Stimulated activated CD8-positive, alpha-beta memory T cell treated with anti-CD3 and anti-CD28 coated beads, Interleukin-2, amount 100 ng/mL, for 48 hours (primary cell): ENCODE data around the gene DAB2IP.

Experiments used
- DNase-seq, 2 donors: peaks; one replicate each; pipeline ENCODE4 v3.0.0-alpha.2; 2020; ENCODE audit warnings: low read depth in 2 of 2

The DAB2IP gene

DNA sequence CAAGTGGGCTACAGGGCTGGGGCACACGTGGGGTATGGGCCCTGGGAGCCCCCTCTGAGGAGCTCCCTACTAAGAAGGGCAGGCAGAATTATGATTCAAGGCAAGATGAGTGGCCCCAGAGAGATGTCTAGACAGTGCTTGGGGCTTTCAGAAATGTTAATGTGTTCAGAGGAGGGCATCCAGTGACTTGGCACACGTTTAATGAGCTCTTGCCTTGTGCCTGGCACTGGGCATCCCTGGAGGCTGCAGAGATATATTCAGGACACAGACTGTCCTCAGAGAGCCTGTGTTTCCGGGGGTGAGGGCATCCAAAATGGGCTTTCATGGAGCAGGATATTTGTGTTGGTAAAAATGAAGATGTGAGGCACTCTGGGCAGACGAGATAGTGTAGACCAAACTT lies 25.4 kb upstream of the DAB2IP start:
- no peak for DNase-seq

DNA sequence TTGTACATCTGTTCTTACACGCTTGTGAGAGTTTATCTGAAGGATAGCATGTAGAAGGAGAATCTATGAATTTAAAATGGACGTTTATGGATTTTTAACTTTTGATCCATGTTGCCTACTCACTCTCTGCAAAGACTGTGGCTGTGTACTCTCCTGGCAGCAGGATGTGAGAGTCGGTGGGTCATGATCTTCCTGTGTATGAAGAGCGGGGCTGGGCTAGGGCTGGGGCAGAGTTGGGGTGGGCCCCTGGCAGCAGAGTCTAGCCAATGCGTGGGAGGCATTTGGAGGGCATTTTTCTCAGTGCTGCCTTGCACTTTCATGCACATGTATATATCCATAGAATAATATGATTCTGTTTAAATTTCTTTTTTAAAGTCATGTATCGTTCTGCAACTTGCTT lies 24.0 kb upstream of the DAB2IP start:
- no peak for DNase-seq

GRCh38 chr9:121628401-121628800 lies 23.0 kb upstream of the DAB2IP start:
- no peak for DNase-seq

- no peak for DNase-seq
Observed at GRCh38 chr9:121631115-121631514, 20.3 kb upstream of the DAB2IP start.

- no peak for DNase-seq
Observed at GRCh38 chr9:121631978-121632418, 19.4 kb upstream of the DAB2IP start.

DNA sequence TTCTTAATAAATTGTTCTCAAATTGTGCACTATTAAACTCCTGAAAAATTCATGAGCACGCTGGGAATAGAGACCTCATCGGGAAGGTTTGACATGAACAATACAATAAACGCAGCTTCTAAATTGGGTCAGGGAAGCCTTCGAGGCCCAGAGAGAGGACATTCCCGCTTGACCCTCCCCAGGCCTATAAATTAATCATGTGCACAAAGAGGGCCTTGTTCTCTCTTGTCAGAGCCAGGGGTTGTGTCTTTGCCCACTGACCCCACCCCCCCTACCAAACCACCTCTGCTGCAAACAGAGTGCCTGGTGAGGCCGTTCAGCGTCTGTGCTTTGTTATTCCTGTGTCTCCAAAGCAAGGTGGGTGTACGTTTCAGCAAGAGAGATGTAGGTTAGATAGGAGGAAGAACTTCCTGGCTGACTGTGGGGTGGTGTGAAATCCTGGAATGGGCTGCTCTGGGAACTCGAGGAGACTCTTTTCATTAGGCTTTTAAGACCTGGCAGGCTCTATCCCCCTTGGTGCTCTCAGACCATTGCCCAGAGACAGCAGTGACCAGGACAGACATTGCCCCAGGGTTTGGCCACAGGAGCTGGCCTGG lies 18.2 kb upstream of the DAB2IP start:
- DNase-seq = no peak

- DNase-seq = no peak
Observed at GRCh38 chr9:121633736-121634135, 17.7 kb upstream of the DAB2IP start.

- peak; percentile 9 to 16 for DNase-seq
Observed at GRCh38 chr9:121634329-121635261, 16.8 kb upstream of the DAB2IP start.

- DNase-seq = no peak
Observed at GRCh38 chr9:121635300-121635876, 16.0 kb upstream of the DAB2IP start.

DNA sequence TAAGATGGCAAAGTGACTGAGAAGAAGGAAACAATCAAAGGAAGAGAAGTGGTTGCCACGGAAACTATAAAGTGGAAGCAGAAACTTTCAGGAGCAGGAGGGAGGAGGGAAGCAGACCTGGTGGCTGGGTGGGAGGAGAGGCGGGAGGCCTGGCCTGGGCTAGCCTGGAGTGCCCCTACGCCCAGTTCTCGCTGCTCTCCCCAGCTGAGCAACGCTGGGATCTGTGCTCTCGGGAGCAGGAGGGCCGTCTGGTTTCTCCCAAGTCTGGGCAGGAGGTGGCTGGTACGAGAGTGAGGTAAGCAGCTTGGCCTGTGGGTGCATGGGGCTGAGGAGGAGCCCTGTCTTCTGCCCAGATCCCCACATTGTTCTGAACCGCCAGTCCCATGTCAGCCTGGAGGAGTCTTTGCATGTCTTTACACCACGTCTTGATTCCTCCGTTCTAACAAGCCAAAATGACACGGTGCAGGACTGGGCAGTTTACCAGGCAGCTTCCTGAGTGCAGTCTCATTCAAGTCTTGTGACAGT lies 15.0 kb upstream of the DAB2IP start:
- no peak for DNase-seq

GRCh38 chr9:121636978-121637712 lies 14.3 kb upstream of the DAB2IP start:
- no peak for DNase-seq

DNA sequence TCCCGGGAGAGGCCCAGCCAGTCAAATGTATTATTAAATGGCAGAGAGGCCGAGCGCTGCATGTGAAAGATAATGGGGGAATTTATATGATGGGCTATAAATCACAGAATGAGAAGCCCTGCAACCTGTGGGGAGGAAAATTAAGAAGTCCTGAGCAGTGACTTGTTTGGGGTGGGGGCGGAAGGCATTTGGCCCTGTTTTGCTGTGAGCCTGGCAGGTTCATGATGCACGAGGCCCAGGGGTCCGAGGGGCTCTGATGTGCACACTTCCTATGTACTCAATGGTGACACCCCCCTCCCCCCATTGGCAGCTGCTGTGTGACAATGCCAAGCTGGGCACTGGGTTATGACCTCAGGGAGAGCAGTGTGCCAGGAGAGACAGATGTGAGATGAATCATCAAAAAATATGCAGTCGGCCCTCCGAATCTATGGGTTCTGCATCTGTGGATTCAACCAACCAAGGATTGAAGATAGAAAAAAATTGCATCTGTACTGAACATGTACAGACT lies 13.7 kb upstream of the DAB2IP start:
- no peak for DNase-seq

DNA sequence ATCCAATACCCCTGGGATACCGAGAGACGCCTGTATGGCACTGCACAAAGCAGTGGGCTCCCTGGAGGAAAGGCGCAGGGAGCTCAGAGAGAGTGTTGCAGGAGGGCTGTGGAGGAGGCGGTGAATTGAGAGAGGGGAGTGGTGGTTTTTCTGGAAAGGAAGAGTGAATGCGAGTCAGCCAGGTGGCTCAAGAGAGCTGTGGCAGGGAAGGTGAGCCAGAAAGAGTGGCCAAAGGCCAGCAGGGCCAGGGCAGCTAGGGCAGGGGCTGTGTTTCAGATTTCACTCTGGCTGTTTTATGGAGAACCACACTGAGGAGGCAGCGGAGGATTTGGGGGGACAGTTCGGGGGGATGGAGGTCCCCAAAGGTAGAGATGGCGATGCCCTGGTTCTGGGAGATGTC lies 13.0 kb upstream of the DAB2IP start:
- DNase-seq = no peak

GRCh38 chr9:121638901-121639592 lies 12.4 kb upstream of the DAB2IP start:
- DNase-seq = no peak

DNA sequence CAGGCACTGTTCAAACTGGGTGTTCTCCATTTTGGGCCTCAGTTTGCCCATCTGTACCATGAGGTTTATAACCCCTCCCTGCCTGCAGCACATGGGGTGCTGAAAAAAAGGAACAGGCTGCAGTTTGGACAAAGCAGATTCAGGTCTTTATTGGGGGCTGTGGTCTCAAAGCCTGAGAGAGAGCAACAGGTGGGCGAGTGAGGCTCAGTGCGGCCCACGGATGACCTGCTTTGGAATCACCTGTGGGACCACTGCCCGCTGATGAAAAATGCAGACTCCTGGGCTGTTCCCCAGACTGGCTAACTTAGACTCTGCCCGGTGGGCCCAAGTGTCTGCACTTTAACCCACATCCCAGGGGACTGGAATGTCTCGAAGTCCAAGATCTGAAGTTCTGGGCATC lies 11.8 kb upstream of the DAB2IP start:
- DNase-seq = no peak

DNA sequence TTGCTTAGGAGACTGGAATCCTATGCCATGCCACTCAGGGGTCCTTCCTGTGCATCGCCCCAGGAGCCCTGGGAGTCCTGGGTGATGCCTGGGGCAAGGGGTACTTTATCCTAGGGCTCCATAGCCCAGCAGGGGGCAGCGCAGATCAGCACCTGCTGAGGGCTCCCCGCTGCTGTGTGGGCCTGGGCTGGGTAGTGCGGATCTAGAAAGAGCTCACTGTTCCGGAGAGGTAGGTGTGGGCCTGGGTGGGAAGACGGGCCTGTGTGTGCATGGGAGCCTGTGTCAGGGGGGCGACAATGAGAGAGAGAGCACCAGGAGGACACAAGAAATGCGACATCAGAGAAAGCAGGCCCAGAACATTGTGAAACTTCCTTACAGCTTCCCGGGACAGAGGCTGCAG lies 11.4 kb upstream of the DAB2IP start:
- peak; percentile 29 to 40 for DNase-seq

GRCh38 chr9:121640491-121641223 lies 10.8 kb upstream of the DAB2IP start:
- no peak for DNase-seq

DNA sequence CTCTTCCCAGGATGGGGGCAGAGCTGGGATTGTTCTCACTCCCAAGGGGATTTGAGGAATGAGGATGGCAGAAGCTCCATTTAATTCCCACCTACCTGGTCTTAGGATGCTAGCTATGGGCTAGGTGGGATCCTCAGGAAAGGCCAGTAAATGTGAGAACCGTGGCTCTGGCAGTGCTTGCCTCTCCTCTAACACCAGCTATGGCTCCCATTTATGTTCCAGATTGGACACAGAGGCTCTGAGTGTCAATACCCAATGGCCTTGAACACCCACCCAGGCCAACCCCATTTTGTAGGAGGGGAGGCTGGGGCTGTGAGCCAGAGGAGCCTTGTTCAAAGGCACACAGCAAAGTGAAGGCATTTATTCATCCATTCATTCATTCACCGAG lies 10.2 kb upstream of the DAB2IP start:
- no peak for DNase-seq

GRCh38 chr9:121642758-121643157 lies 8.7 kb upstream of the DAB2IP start:
- no peak for DNase-seq

GRCh38 chr9:121643473-121643872 lies 8.0 kb upstream of the DAB2IP start:
- no peak for DNase-seq
